Hepatocyte (in vitro differentiated cells): Measurements from ENCODE around the gene SIRT7. TPM values are rescaled to one million over a fixed set of nuclear protein-coding genes. Genes with fewer than 3 reads are reported as not detected.
"Not testable (repeated sequence)": the region's sequence is repeated elsewhere in the genome, so short reads cannot be mapped to it uniquely, and the experiment has no call there.

Experiments
- DNase-seq: peaks from one replicate; pipeline ENCODE4 v3.0.0-alpha.2; 2016; ENCODE audit warnings: low spot score
- H2AFZ ChIP-seq: fragments of 200-600 bp; sonication (generic); 2 replicates; pipeline ENCODE4 v1.6.0; 2016; ENCODE audit warnings: antibody characterized with exemption, mild to moderate bottlenecking
- H3K27ac ChIP-seq: fragments of 200-600 bp; sonication (generic); 2 replicates; pipeline ENCODE4 v1.5.1; 2016; ENCODE audit warnings: mild to moderate bottlenecking
- H3K27me3 ChIP-seq: fragments of 200-600 bp; sonication (generic); 2 replicates; pipeline ENCODE4 v1.6.1; 2016
- H3K36me3 ChIP-seq: fragments of 200-600 bp; sonication (generic); replicated peaks from 2 replicates; pipeline ENCODE4 v1.5.1; 2016; ENCODE audit warnings: low read depth; ENCODE audit not compliant: insufficient read depth
- H3K4me1 ChIP-seq: fragments of 200-600 bp; sonication (generic); 2 replicates; pipeline ENCODE4 v1.5.1; 2016; ENCODE audit warnings: mild to moderate bottlenecking, moderate library complexity; ENCODE audit not compliant: insufficient read depth
- H3K4me2 ChIP-seq: fragments of 200-600 bp; sonication (generic); 2 replicates; pipeline ENCODE4 v1.6.0; 2016
- H3K4me3 ChIP-seq: fragments of 200-600 bp; sonication (generic); 2 replicates; pipeline ENCODE4 v1.5.1; 2016; ENCODE audit warnings: mild to moderate bottlenecking
- H3K79me2 ChIP-seq: fragments of 200-600 bp; sonication (generic); 2 replicates; pipeline ENCODE4 v1.6.0; 2017; ENCODE audit warnings: mild to moderate bottlenecking
- H3K9me2 ChIP-seq: fragments of 200-600 bp; sonication (generic); replicated peaks from 2 replicates; pipeline ENCODE4 v1.6.0; 2017; ENCODE audit warnings: mild to moderate bottlenecking; ENCODE audit not compliant: insufficient read depth
- H3K9me3 ChIP-seq: fragments of 200-600 bp; sonication (generic); 2 replicates; pipeline ENCODE4 v1.5.1; 2016; ENCODE audit warnings: low read depth, mild to moderate bottlenecking
- H4K20me1 ChIP-seq: fragments of 200-600 bp; sonication (generic); 2 replicates; pipeline ENCODE4 v1.6.0; 2016; ENCODE audit warnings: mild to moderate bottlenecking; ENCODE audit not compliant: insufficient read depth, poor library complexity, severe bottlenecking
- CTCF ChIP-seq: fragments of 200-600 bp; sonication (generic); IDR thresholded peaks from 2 replicates; pipeline ENCODE4 v1.5.1; 2016; ENCODE audit warnings: antibody characterized with exemption, mild to moderate bottlenecking; ENCODE audit not compliant: poor library complexity
- EZH2 ChIP-seq: fragments of 200-600 bp; sonication (generic); IDR thresholded peaks from 2 replicates; pipeline ENCODE4 v1.6.1; 2016; ENCODE audit warnings: antibody characterized with exemption, mild to moderate bottlenecking, borderline replicate concordance
- EZH2phosphoT487 ChIP-seq: fragments of 200-600 bp; sonication (generic); IDR thresholded peaks from one replicate; pipeline ENCODE4 v1.6.1; 2018; ENCODE audit warnings: antibody characterized with exemption, mild to moderate bottlenecking, low read depth, moderate library complexity; ENCODE audit not compliant: unreplicated experiment, severe bottlenecking
- WGBS: methylation state at CpG from one replicate; pipeline ENCODE4 v1.1.6; 2016; ENCODE audit warnings: low lambda C conversion rate; ENCODE audit errors: missing lambda C conversion rate; 5-methylcytosine and 5-hydroxymethylcytosine counted together
- polyA plus RNA-seq: library from polyadenylated mRNA; unstranded; fragments of >200 nt; fragmentation: Nextera tagmentation; extraction: Ambion mirVana; gene quantifications from 2 replicates; pipeline ENCODE4 v1.2.1, GENCODE V29; 2016
- total RNA-seq: library from RNA; depleted of rRNA; stranded (reverse); fragments of >200 nt; gene quantifications from 2 replicates; pipeline ENCODE4 v1.2.3, GENCODE V29; 2014

SIRT7 gene
- total and polyA plus RNA-seq, 2 experiments from 2014 or later = 16.5 to 35.2 TPM

GRCh38 chr17:81918832-81919545 is 1.0 kb upstream of the SIRT7 start:
- Histone ChIP-seq H3K36me3 (no peaks in the 10 kb centered on the region), H3K4me3 (no peak overlapping the region), H3K9me2 (no peaks in the 10 kb centered on the region), H3K4me2 (no peak overlapping the region), H3K4me1 (peaks cover 25% of the 10 kb centered on the region), H3K27ac (peak overlapping the region; percentile 82), H3K27me3 (no peaks in the 10 kb centered on the region), H4K20me1 (peaks cover 45% of the 10 kb centered on the region), H3K79me2 (peaks cover 79% of the 10 kb centered on the region), H3K9me3 (no peaks in the 10 kb centered on the region), H2AFZ (no peak overlapping the region)
- no peak for DNase-seq
- TF ChIP-seq EZH2 = no peak
- no peak for TF ChIP-seq CTCF
- no peak for TF ChIP-seq EZH2phosphoT487
- 90% methylated on average over 14 of the region's 15 CpGs for WGBS

DNA sequence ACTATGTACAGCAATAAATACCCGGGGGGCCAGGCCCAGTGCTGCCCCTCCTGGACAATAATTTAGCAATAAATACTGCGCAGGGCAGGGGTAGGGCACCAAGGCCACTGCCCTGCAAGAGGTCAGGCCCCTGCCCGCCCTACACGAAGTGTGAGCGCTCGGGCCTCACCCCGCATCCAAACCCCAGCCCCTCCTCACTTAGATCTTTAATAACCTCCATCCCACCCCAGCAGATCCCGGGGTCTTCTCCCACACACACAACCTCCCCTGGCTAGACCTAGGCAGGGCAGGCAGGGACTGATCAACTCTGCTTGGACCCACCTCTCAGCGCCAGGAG is 325 bp upstream of the SIRT7 start:
- Histone ChIP-seq H3K4me1 (peaks cover 19% of the 10 kb centered on the region), H3K27ac (peak overlapping the region; percentile 82), H4K20me1 (peaks cover 39% of the 10 kb centered on the region), H3K79me2 (peaks cover 74% of the 10 kb centered on the region), H3K4me2 (peak overlapping the region; percentile 96), H3K4me3 (peak overlapping the region; percentile 100)
- H3K36me3 ChIP-seq, H3K27me3 ChIP-seq, H3K9me3 ChIP-seq, DNase-seq, H3K9me2 ChIP-seq, H2AFZ ChIP-seq: not testable (repeated sequence)
- 39% methylated on average over 8 of the region's 9 CpGs for WGBS

DNA sequence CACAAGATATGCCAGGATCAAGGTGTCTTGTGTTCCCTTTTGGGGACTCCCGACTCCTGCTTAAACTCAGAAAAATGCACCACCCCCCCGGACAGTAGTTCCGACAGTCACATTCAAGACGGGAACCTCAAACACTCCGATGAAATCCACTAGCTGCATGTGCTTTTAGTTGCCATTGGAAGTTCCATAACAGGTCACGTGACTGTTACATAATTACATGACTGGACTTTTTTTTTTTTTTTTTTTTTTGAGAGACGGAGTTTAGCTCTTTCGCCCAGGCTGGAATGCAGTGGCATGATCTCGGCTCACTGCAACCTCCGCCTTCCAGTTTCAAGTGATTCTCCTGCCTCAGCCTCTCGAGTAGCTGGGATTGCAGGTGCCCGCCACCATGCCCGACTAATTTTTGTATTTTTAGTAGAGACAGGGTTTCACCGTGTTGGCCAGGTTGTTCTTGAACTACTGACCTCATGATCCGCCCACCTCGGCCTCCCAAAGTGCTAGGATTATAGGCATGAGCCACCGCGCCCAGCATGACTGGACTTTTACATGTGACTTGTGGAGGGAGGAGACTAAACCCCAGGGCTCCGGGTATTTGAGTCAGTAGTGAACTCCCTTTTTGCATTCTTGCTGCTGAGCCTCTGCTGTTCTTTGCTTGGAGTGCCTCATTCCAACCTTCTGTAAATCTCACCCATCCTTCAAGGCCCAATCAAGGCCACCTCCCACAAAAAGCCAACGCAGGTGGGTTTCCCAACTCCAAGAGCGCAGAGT is 1.6 kb downstream of the SIRT7 start:
- peak overlapping the region; percentile 82 for H3K27ac ChIP-seq
- no peak overlapping the region for H3K4me3 ChIP-seq
- H3K4me2 ChIP-seq = peak overlapping the region; percentile 96
- no peaks in the 10 kb centered on the region for H3K9me2 ChIP-seq
- DNase-seq = peak; percentile 60
- no peaks in the 10 kb centered on the region for H3K27me3 ChIP-seq
- WGBS = 80% methylated on average over 21 of the region's 21 CpGs
- no peaks in the 10 kb centered on the region for H3K36me3 ChIP-seq
- peaks cover 26% of the 10 kb centered on the region for H4K20me1 ChIP-seq
- TF ChIP-seq CTCF (no peak), EZH2 (no peak), EZH2phosphoT487 (no peak)
- peaks cover 55% of the 10 kb centered on the region for H3K79me2 ChIP-seq
- H2AFZ ChIP-seq = no peak overlapping the region
- peaks cover 21% of the 10 kb centered on the region for H3K4me1 ChIP-seq
- H3K9me3 ChIP-seq = no peaks in the 10 kb centered on the region

- whole genome bisulfite sequencing = 96% methylated on average over 12 of the region's 12 CpGs
- peaks cover 22% of the 10 kb centered on the region for H3K4me1 ChIP-seq
- H3K9me2 ChIP-seq = no peaks in the 10 kb centered on the region
- H3K79me2 ChIP-seq = peaks cover 44% of the 10 kb centered on the region
- no peak overlapping the region for H3K27ac ChIP-seq
- no peak overlapping the region for H3K4me3 ChIP-seq
- DNase-seq = no peak
- no peak overlapping the region for H2AFZ ChIP-seq
- H4K20me1 ChIP-seq = peaks cover 16% of the 10 kb centered on the region
- no peaks in the 10 kb centered on the region for H3K9me3 ChIP-seq
- H3K36me3 ChIP-seq = no peaks in the 10 kb centered on the region
- H3K4me2 ChIP-seq = no peak overlapping the region
- TF ChIP-seq EZH2phosphoT487 (no peak), EZH2 (no peak), CTCF (no peak)
- H3K27me3 ChIP-seq = no peaks in the 10 kb centered on the region
These were observed 2.6 kb downstream of the SIRT7 start for GRCh38 chr17:81915331-81915730.
